ENCODE measurements around the gene PPOX.
A peak's percentile ranks its signal among the peaks of the same experiment; 100 is the strongest.

The PPOX gene

DNA sequence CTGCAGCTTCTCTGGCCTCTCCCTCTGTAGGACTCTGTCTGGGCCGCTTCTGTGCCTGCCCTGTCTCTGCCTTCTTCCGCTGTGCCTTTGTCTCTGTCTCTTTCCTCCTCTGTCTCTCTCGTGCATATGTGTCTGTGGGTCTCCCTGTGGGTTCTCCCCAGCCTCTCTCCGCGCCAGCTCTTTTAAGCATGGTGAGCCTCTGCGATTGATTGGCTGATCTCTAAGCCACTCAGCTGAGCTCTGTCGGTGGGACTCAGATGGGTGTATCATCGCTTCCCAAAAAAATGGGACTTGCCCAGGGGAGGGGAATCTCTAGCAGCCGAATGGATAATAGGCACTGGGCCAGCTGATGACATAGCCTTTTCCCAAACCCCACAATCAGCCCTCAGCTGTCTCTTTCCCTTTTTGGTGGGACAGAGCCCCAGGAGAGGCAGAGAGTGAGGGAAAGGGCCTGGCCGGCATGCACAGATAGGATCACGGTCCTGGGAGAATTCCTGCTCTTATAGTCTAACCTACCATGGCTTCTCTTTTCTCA, 32.7 kb downstream of the PPOX start, which contains the start of gene ADAMTS4:
TSS of gene ADAMTS4 (minus strand) at position 158 of the 535 bp plus-strand sequence. CDS start 427 bp downstream, outside the sequence.
- DNase-seq = peak; percentile 89

DNA sequence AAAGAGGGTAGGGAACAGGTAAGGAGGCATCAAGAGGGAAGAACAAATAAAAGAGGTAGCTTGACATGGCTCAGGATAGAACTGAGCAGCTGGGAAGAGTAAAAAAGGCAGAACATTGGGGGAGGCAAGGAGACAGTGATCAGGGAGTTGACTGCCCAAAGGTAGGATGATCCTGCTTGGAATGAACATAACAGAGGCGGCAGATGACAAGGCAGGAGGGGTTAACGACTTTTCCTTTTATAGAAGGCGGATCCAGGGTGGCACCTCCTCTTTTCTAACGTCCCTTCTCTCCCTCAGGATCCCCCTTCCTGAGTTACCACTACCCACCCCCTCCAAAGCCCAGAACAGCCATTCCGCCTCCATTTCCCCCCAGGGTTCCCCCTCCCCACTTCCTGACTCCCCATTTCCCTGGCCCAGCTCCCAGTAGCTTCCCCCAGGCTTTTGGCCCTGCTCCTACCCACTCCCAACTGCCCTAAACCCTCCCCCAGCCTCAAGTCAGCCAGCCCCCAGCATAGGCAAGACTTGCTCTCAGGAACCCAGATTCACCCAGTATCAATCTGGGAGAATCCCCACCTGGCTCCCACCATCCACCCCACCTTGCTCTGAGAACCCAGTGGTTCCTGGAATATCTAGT, 33.4 kb downstream of the PPOX start:
- DNase-seq = peak; percentile 69

DNA sequence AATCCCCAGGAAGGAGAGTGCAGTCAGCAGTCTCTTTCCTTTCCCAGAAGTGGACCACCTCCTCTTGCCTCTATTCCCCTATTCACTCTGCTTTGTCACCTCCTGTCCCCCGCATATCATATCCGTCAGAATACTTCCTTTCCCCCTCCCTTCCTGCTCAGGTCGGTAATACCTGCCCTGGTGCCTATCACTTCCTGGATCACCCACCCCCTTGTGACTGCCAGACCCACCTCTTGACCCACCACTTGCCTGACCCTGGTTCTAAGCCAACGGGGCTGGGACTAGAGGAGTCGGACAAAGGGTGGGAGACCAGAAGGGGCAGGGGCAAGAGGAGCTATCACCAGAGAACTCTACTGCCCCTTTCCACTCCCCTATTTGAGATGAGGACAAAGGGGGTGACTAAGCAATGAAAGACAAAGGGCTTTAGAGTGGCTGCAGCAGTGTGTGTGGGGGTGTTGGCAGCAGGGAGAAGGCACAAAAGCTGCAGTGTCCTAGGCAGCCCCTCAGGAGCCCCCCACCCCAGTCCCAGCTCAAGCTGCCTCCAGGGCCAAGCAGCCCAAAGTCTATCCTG, 34.3 kb downstream of the PPOX start:
- DNase-seq = no peak

DNA sequence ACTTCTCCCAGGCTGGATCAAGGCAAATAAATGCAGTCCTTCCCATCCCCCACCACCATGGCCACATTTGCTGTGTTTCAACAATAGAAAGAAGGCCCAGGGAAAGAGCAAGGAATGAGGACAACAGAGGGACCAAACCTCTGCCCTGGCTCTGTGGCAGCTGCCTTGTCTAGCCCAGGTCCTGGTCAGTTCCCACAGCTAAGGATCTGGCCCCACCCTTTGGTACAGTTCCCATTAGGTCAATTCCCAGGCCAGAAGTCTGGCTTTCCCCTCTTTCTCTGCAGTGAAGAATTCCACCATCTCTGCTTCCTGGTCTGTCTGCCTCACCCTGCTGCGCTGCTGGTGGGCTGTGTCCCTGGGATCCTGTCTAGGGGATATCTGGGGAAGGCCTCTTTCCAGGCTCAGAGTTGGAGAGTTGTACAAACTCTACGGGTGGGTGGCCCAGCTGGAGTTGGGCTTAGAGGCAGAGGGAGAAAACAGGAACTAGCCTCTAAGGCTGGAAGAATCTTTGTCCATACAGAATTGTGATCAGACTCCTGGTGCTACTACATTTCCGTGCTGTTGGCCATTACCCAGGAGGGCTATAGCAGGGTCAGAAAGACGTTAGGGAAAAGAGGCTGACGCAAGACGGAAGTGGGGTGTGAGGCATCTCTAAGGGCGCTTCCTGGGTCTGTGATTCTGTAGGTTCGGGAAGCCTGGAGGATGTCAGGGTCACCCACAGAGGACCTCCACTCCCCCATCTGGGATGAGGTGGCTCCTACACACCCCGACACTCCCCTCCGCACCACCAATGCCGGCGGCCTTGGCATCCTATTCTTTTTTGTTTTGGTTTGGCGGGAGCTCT, 35.0 kb downstream of the PPOX start:
- DNase-seq = peak; percentile 69

DNA sequence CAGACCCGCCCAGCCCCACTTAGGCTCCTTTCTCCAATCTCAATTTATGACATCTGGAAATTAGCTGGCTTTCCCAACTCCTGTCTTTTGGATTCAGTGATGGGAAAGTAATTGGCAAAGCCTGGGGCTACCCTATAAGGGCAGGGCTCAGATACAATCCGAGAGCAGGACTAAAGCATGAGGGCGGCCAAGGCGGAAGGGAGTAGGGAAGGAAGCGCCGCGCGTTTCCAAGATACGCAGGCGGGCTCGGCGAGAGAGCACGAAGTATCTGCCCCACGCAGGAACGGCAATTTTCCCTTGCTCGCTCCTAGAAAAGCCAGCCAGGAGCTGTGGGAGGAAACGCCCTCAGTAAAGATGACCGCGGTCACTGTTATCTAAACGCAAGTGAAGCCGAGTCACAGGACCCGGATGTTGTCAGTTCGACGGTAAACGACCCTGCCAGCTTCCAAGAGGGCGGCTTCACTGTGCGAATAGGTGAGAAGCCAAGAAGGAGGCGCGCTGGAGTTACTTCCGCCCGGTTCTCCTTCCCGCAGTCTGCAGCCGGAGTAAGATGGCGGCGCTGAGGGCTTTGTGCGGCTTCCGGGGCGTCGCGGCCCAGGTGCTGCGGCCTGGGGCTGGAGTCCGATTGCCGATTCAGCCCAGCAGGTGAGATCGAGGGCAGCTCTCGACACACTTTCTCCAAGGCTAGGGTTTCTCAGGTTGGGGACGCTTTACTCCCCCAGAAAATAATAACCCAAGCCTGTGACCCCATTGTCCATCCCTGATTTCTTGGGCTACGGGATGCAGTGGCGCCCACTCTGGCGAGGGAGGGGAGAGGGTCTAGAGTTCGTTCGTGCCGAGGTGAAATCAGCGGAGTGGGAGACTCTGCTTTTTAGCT, 35.8 kb downstream of the PPOX start, which contains the start of gene NDUFS2:
TSS of gene NDUFS2 (plus strand) at position 532 of the 877 bp plus-strand sequence. CDS start at position 551, 19 bp downstream.
- DNase-seq = peak; percentile 98

DNA sequence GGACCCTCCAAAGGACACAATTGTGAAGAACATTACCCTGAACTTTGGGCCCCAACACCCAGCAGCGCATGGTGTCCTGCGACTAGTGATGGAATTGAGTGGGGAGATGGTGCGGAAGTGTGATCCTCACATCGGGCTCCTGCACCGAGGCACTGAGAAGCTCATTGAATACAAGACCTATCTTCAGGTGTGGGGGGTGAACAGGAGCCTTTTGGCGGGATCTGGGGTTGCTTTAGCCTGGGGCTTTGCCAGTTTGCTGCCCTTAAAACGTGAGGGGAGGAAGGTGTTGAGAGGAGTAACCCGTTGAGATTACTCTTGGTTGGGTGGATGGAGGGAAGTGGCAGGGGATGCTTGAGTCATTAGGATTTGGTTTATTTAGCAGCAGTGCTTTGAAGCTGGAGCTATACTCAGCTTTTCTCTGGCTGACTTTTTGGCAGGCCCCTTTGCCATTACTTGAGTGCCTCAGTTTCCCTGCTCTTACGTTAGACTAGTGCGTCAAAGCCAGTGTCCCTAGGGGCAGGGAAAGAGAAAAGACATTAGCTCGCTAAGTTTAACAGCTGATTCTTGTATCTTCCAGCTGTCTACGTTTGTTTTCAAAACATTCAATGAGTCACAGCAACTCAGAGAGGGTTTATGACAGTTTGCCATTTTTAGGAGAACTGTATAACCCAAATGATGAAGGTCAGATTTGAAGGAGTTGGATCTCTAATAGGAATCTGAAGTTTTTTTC, 40.4 kb downstream of the PPOX start:
- DNase-seq = no peak

DNA sequence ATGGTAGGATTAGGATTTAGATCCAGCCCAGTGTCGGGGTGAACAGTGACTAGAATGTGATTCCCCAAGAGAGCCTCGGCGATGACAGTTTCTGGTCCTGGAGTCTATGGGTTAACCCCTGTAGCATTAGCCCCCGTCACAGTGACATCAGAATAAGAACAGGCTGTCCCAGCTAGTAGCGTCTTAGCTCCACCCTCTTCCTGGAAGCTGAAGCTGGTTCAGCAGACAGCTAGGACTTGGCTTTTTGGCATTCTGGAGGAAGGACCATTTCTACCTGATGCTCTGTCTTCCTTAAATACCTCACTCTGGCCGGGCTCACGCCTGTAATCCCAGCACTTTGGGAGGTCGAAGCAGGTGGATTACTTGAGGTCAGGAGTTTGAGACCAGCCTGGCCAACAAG, 40.9 kb downstream of the PPOX start:
- DNase-seq = no peak

DNA sequence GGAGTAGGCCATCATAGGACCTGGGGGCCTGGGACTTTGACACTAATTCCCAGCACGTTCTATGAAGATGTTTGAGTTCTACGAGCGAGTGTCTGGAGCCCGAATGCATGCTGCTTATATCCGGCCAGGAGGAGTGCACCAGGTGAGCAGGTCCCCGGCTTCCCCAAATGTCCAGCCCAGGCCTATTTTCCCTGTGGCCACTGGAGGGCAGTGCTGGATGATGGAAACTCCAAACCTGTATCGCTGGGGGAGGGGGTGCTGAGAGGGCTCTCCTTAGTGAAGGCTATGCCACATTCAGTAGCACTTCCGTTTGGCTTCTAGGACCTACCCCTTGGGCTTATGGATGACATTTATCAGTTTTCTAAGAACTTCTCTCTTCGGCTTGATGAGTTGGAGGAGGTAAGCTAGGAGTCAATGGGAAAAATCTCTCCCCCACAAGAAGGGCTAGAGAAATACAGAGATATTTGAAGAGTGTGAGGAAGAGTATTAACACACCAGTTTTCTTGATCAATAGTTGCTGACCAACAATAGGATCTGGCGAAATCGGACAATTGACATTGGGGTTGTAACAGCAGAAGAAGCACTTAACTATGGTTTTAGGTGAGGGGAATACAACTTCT, 43.7 kb downstream of the PPOX start:
- DNase-seq = peak; percentile 78

DNA sequence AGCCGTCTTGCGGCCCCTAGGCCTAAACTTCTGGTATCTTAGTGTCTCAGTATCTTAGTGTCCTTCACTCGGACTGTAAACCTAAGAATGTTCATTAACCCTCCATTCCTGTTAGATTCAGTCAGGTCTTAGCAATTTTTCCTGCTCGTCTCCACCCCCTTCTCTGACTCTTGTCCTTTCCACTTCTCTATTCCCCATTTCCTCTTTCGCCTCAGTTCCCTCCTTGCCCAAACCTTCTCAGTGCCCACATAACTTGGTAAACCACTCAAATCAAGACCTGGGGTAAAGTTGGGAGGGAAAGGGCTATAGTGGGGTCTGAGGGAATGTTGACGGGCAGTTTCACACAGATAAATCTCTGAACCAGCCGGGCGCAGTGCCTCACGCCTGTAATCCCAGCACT, 48.1 kb downstream of the PPOX start:
- no peak for DNase-seq

DNA sequence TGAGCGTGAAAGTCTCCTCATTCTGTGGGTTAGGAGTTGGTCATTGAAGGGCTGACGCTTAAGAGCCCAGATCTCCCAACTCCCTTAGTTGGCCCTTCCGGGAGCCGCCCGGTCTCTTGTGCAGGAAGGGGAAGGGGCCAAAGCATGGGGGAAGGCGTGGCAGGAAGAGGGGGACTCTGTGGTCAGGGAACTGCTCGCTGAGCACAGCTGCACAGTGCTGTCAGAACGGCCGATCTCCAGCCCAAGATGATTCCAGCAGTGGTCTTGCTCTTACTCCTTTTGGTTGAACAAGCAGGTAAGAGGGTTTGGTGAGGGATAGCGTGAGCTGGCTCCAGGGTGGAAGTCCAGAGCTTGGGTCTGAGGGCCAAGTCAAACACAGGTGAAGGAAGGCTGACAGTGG, 48.9 kb downstream of the PPOX start, which contains the start of gene FCER1G:
TSS of gene FCER1G (plus strand) at position 220 of the 400 bp plus-strand sequence. CDS start at position 247, 27 bp downstream.
- DNase-seq = no peak

DNA sequence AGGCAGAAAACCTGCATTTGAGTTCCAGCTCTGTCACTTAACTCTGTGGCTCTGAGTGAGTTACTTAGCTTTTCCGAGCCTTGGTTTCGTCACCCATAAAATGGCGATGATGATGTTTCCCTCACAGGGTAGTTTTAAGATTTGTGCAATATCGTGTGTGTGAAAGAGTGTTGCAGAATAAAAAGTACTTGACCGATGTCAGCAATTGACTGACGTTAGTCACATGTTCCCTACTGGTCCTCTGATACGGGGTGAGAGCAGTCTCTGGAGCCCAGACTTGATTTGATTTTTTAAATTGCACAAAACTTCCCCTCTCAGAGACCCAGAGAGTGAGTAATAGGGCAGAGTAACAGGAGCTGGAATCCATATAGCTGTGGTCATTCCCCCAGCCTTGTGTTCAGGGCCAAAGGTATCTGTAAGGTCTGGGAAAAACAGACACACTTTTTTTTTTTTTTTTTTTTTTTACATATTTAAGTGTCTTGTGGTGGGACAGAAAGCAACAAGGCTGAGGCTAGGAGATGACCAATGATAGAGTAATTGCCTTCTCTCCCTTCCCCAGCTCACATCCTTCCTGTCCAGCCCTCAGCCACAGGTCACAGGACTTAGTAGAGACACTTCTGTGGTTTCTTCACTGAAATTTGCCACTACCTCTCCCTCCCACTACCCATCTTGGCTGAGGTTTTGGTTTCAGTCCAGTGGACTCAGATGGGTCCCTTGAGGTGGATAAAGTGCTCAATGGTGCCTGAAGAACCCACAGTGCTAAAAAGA, 50.9 kb downstream of the PPOX start:
- DNase-seq = no peak

DNA sequence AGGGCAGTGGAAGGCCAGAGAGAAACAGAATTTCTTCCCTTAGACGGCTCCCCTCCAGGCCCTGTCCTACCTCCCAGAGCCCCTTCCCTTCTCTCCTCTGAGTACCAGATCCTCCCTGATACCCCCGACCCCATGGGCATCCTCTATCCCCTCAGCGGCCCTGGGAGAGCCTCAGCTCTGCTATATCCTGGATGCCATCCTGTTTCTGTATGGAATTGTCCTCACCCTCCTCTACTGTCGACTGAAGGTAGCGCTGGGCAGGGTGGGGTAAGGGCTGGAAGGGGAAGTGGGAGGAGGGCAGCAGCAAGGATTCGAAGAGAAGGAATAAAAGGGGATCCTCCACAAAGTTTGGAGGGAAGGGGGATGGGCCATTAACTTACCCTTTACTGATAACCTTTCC, 51.6 kb downstream of the PPOX start:
- no peak for DNase-seq

DNA sequence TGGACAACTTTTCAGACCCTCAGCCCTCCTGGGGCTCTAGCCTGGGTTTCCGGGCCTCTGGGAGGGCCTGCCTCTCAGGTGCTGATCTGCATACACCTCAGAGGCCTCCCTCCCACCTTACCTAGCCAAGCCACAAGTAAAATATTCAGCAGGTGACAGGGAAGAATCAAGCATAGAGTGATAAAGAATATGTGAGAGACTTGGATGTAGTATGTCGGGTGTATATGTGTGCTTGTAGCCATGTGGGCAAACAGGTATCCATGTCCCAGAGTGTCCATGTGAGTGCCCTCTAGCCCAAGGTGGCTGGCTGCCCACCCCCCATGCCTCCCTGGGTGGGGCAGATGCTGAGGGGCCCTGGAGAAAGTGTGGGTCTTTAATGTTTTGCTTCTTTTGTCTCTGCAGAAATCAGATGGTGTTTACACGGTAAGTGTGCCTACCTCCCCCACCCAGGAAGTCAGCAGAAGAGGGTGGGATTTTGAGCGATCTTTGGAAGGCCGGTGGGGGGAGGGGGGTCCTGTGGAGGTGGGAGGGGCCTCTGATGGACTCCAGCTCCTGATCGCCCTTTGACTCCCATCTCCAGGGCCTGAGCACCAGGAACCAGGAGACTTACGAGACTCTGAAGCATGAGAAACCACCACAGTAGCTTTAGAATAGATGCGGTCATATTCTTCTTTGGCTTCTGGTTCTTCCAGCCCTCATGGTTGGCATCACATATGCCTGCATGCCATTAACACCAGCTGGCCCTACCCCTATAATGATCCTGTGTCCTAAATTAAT, 52.3 kb downstream of the PPOX start:
- no peak for DNase-seq

DNA sequence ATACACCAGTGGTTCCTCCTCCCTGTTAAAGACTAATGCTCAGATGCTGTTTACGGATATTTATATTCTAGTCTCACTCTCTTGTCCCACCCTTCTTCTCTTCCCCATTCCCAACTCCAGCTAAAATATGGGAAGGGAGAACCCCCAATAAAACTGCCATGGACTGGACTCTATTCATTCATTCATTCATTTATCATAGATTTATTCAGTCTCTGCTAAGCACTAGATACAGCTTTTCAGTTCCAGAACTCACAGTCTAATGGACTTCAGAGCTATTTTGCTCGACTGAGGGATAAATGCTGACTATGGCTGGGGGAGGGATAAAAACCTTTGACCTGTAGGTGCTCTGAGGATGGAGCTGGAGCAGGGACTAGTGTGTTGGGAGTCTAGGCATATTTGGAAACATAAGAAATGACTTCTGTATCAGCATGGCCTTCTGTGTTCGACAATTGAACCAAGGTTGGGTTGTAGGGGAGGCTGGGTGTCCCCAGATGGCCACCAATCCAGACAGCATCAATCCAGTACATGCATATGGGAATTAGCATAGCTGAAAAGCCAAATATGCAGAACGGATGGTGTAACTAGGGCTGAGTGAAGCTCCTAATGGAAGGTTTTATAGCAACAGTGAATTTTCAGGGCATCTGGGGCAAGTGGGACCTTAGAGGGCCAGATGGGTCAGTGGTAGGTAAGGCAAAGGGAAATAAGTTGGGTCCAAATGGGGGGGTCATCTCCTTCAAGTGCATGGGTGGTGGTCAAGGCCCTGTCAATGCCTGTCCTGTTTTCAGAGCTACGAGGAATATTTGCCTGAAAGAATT, 53.1 kb downstream of the PPOX start:
- no peak for DNase-seq

DNA sequence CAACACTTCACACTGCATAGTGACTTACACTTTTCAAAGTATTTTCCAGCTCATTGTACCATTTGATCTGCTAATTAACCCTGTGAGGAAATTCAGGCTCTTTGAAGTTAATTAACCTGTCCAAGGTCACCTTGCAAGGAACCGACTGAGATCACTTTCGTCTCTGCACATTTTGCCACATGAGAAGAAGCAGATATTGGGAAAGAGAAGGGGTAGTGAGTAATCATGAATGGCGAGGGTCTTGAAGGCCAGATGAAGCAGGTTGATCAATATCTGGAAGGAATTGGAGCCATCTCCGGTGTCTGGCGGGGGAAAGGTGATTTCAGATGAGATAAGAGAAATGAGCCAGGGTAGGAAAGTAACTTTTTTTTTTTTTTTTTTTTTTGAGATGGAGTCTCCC, 53.8 kb downstream of the PPOX start:
- no peak for DNase-seq
